DLD1 (cell line): ENCODE data around the gene ARG2.

ENCODE experiments used
- in situ Hi-C: cut with HindIII; loops from 2 replicates; pipeline ENCODE4 v1.10.0; 2017; ENCODE audit warnings: low sequenced_read_pairs

The ARG2 gene

DNA sequence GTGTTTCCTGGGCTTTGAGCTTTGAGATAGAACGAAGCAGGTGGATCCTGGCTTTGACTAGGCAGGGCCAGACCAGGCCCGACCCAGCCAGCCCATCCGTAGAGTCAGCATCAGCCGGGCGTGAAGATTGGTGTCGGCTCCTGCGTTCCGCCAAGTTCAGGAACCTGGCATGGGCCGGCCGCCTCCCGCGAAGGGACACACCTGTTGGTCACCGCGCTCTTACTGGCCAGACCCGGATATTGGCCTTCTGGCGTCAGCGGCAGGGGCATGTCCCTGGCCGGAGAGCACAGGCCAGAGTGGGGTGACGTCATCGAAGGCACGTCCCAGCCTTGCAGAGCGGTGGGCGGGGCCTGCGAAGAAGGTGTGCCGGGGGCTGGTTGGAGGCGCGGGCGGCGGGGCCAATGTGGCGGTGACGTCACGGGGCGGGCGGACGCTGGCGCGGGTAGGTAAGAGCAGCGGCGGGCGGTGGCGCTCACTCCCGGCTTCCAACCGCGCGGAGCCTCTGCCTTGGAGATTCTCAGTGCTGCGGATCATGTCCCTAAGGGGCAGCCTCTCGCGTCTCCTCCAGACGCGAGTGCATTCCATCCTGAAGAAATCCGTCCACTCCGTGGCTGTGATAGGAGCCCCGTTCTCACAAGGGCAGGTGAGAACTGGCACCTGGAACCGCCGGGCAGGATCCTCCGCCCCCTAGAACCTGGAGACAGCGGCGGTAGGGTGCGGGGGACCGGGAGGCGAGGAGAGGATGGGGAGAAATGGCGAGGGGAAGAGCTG lies at the start of gene ARG2:
TSS of gene ARG2 (plus strand) at position 475 of the 771 bp plus-strand sequence. CDS start at position 533, 58 bp downstream.
- in situ Hi-C loops = loop anchor here (25.0 kb wide), 1 partner anchor 182 kb away; no protein-coding TSS in a partner anchor

DNA sequence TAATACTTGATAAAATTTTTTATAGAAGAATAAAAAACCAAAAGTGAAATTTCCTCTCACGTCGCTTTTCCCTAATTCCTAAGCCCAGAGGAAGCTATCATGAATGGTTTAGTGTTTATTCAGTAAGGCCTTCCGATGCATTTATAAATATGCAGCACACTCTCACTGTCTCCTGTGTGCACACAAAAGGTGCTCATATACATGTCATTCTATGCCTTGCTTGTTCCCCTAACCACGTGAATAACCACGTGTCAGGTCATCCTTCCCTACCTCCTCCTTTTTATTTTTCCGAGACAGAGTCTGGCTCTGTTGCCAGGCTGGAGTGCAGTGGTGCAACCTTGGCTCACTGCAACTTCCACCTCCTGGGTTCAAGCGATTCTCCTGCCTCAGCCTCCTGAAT lies 49.3 kb upstream of the ARG2 start:
- in situ Hi-C loops = no loop called here

DNA sequence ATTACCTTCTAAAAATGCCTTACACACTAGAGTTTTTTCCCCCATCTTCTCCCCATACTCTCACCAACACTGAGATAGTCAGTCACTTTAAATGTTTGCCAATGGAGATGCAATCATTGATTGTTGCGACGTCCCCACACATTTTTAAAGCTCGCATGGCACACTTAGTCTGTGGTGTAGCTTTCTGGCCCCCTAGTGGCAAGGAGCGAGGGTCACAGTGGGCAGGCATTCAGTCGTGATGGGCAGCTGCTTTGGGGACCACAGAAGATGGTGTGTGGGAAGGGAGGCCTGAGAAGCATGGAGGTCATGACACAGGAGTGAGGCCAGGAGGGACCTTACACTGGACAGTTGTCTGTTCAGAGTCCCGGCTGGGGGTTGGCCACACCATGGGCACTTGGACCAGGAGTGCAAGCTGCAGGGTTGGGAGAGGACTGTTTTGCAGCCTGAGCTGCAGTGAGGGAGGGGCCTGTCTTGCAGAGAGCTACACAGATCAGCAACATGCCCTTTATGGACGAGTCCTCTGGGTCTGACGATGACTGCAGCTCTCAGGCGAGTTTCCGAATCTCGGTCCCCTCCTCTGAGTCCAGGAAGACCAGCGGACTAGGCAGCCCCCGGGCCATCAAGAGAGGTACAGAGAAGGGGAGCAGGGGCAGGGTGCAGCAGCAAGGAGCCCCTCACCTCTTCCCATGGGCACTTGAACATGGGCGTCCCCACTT lies 48.3 kb upstream of the ARG2 start:
- in situ Hi-C loops = no loop called here

DNA sequence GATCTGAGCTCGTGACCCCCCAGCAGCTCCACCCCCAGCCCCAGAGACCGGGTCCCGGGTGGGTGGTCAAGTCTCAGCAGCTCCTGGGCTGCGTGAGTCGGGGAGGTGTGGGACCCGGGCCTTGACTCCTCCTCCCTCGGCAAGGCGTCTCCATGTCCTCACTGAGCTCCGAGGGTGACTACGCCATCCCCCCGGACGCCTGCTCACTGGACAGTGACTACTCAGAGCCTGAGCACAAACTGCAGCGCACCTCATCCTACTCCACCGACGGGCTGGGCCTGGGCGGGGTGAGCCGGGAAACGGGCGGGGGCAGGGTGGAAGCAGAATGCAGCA lies 47.8 kb upstream of the ARG2 start:
- in situ Hi-C loops = no loop called here

DNA sequence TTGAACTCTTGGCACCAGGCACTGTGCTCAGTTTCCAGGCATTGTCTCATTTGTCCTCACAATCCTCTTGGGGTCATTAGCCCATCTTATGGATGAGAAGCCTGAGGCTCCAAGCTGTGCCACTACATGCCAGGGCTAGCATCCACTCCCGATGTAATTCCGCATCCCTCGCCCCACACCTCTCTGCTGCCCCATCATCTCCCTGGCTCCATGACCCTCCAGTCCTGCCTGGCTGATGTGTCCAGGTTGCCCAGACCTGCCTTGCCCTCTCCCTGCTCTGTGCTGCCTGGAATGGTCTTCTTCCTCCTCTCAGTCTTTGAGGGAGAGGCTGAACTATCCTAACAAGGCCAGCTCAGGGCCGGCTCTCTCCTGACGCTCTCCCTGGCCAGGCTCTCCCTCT lies 47.1 kb upstream of the ARG2 start:
- in situ Hi-C loops = no loop called here

DNA sequence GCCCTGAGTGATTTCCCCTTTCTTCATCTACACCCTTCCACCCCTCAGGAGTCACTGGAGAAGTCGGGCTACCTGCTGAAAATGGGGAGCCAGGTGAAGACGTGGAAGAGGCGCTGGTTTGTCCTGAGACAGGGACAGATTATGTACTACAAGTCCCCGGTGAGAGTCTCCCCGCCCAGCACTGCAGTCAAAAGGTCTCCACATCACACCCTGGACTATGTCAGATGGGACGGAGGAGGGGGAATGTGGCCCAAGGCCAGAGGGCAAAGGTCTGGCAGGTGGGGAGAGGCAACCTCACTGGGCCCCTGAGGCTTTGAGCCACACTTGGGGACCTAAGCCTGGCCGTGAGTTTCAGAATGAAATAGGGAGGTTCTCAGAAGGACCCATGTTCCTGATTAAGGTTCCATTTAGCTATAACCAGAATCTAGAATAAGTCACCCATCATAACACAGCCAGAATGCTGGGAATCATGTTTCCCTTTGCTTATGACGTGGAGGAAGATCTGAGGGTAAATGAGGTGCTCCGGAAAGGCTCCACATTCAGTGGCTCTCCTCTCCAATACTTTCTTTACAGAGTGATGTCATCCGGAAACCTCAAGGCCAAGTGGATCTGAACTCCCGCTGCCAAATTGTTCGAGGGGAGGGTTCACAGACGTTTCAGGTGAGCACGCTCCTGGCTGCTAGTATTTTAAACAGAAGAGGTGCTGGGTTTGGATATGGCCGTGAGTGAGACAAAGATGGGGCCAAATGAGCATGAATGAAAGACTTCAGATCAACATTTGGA lies 46.3 kb upstream of the ARG2 start:
- in situ Hi-C loops = no loop called here

DNA sequence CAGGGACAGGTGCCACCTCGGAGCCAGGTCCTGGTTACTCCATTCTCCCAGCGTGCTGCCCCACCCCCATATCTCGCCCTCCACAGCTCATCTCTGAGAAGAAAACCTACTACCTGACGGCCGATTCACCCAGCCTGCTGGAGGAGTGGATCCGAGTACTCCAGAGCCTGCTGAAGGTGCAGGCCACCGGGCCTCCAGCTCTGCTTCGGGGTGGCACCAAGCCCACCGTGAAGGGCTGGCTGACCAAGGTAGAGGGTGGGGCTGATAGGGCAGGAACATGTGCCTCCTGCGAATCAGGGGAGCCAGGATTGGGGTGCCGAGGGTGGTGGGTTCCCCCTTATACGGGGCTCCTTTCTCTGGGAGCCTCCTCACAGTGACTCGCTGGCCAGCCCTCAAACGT lies 45.6 kb upstream of the ARG2 start:
- in situ Hi-C loops = no loop called here

DNA sequence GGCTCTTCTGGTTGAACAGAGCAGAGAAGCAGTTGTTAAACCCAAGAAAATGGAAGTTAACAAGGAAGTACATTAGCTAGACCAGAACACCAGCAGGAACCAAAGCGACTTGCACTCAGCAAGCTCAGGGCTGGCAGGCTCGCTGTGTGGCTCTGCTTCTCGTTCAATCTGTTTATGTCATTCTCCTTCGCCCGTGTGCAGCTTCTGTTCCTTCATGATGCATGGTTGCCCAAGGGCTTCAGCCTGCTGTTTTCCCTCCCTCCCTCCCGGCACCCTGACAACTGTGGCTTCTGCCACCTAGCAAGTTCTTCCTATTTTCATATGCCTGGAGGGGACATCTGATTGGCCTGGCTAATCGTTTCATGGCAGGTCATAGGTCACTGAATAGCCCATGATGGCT lies 44.9 kb upstream of the ARG2 start:
- in situ Hi-C loops = no loop called here

DNA sequence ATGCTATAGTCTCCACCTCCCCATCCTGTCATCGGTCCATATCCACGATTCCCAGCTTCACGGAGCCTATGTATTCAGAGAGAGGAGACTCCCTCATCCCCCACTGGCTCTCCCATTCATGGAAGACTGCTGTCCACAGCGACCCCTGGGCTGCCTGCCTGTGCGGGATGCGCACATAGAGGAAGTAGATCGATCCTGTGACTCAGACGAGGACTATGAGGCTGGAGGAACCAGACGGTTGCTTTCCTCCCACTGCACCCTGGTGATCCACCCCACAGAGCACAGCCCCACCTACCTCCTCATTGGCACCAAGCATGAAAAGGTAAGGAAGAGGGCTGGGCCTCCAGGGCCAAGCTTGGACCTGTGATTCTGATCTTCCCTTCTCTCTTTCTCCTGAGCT lies 44.0 kb upstream of the ARG2 start:
- in situ Hi-C loops = no loop called here

DNA sequence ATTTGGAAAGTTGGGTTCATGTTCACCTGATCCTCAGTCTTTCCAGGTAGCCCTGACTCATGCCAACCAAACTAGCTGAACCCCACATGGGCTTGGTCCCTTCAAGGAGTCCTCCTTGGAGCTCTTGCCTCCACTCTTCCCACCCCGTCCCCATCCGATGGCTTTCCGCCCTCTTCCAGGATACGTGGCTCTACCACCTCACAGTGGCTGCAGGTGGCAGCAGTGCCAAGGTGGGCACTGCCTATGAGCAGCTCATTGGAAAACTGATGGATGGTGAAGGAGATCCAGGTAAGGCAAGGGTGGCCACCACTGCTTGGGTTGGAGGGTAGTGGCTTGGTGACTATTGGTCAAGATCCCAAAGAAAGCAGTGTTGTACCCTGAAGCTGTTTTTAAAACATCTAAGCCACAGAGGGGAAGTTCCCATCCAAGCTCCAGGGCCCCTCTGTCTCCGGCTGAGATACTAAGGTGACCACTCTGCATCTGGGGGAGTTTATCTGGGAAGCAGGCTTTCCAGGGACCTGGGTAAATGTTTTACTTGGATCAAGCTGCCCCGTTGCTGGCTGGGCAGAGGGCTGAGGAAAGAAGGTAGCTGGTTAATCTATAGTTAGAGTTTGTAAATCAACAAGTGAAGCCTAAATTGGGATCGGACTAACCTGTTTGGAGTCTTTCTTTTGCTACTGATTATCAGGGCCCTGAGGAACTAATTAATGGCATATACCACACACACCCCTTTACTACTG lies 43.3 kb upstream of the ARG2 start:
- in situ Hi-C loops = no loop called here

DNA sequence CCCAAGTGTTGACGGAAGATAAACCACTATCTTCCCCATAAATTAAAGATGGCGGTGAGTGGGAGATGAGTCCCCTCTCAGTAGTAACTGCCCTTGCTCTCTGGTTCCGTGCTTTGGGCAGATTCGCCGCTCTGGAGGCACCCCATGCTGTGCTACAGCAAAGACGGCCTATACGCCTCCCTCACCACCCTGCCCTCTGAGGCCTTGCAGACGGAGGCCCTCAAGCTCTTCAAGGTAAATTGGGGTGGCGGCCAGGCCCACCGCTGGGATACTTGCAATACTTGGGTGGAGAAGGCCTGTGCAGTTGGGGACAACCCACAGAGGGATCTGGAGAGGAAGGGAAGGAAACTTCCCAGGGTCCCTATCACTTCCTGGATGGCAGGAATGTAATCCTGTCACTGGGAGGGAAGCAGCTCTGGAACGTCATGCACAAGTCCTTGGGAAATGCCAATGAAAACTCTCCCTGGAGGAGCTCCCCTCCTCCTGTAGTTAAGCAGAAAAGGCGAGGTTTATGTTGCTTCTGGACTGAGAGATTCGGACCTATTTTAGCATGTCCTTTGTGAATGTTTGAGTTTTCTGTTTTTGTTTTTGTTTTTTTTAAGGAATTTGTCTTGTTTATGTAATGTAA lies 42.4 kb upstream of the ARG2 start:
- in situ Hi-C loops = no loop called here

DNA sequence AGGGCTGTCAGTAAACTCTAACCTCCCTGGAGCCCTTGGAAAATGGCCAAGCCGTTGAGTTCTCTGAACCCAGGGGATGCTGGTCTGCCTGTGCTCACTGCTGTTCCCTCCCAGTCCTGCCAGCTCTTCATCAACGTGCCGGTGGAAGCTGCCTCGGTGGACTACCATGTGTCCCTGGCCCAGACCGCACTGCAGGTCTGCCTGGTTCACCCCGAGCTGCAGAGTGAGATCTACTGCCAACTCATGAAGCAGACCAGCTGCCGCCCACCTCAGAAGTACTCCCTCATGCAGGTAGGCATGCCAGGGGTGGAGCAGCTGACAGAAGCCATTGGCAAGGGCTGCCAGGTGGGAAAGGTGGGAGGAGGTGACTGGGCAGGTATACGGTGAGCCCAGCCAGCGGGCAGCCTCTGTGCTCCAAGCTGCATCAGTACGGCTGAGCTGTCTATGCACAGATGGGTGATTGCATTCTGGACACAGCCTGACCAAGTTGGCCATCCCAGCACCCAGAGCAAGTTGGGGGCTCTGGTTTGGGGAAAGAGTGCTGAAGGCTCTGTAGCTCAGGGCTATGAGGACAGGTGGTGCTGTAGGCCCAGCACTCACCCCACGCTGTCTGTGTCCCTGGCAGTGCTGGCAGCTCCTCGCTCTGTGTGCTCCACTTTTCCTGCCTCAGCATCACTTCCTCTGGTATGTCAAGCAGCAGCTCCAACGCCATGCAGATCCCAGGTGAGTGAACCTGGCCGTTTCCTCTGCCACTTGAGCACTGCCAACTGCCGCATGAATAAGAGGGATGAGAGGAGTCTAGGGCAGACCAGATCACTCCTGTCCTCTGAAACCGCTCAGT lies 41.6 kb upstream of the ARG2 start:
- in situ Hi-C loops = no loop called here

DNA sequence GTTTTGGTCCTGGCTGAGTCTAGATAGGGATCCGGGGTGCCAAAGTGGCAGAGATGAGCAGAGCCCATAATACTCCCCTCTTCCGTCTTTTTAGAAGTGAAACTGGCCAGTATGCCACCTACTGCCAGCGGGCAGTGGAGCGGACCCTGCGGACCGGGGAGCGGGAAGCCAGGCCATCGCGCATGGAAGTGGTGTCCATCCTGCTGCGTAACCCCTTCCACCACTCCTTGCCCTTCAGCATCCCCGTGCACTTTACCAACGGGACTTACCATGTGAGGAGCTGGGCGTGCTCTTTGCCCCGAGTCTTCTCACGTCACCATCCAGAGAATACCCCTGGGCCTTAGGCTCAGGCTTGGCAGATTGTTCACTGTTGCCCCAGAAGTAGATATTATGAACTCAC lies 40.7 kb upstream of the ARG2 start:
- in situ Hi-C loops = no loop called here

DNA sequence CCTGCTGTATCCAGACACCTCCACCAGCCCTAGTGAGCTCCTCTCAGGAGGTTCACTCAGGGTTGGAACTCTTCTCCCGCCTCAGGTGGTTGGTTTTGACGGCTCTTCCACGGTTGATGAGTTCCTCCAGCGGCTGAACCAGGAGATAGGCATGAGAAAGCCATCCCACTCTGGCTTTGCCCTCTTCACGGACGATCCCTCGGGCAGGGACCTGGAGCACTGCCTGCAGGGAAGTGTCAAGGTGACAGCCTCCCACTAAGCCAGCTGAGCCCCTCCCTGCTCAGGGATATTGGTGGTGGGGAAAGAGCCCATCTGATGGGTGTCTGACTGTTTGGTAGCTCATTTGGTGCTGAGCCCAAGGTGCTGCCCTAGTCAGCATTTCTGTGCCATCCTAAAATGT lies 40.1 kb upstream of the ARG2 start:
- in situ Hi-C loops = no loop called here

DNA sequence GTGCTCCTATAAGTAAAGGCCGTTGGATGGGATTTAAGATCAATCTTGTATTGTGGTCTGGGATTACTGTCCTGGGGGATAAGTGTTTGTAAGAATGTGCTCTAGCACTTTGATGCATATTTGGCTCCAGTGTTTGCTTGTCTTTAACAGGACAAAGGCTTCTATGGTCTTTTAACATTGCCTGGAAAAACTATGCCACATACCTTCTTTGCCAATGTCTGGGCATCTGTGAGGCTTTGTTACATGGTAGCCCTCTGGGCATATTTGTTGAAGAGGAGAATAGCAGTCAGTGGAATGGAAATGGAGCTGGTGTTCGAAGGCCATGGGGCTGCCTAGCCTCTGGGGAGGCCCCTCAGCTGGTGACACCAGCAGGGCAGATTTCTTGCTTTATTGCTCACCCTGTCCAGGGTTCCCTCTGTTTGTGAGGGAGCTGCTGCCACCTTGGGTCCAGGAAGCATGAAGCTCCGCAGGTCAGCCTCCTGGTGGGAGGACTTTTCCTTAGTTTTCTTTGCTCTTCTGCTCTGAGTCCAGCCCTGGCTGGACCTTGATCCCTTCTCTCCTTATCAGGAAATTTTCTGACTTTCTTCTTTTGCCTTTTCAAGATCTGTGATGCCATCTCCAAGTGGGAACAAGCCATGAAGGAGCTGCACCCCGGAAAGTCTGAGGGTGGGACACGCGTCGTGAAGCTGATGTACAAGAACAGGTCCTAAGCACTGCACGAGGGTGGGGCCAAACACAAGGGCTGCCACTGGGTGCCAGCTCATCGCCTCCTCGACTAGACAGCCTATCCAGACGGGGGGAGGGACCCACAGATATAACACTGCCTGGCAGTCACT lies 39.2 kb upstream of the ARG2 start:
- in situ Hi-C loops = no loop called here

DNA sequence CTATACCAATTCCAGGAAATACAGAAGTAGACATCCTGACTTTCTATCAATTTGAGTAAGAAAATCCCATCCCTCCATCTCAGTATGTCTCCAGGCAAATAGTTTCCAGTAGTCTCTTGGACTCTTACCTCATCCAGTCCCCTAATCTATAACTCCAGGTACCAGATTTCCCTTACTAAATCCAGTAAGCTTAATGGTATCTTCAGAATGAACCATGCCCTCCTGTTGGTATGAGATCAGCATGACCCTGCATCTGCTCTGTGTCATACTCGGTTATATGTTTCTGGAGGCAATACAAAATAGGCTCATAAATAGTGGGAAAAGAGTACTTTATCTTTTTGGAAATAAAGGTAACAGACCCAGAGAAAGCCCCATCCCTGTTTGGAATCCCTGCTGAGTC lies 38.1 kb upstream of the ARG2 start:
- in situ Hi-C loops = no loop called here

DNA sequence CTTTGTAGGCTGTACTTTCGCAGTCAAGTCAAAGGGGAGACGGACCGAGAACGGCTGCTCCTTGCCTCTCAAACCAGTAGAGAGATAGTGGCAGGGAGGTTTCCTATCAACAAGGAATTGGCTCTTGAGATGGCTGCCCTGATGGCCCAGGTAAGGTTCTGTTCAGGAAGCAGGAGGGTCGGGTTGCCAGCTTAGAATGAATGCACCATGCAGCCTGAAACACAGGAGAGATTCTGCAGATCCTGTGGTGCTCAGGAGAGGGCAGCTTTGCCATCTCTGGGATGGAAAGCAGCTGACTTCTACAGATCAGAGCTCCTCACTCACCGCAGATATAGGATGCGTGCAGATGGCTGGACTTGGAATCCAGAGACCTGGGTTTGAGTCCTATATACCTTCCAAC lies 37.7 kb upstream of the ARG2 start:
- in situ Hi-C loops = no loop called here

DNA sequence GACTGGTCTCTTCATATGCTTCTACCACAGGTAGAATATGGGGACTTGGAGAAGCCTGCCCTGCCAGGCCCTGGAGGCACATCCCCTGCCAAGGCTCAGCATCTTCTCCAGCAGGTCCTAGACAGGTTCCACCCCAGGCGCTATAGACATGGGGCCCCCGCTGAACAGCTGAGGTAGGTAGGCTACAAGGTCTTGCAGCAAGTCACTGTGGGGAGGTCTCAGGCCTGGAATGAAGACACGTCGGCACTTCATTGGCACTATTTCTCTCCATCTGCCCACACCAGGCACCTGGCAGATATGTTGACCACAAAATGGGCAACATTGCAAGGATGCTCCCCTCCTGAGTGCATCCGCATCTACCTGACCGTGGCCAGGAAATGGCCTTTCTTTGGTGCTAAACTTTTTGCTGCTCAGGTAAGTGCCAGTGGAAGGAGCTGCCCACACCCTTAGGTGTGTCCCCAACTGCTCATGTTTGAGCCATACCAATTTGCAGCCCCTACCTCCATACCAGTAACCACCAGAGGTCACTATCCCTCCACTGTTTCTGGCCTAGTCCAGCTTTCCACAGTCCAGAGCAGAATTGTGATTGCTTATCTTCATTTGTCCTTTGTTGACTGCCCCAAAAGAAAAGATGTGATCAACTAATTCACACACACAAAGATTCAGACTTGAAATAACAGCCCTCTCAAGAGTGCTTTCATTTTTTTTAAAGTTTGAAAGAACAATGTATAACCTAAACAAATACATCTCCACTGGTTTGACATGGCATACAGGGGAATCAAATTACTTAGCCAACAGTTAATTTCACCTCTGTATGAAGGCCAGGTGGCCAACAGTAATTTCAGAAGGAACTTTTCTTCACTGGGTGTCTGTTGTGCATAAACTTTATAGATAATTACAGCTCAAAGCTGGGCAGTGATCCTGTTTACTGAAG lies 35.7 kb upstream of the ARG2 start:
- in situ Hi-C loops = no loop called here
